ENCODE results near the gene SLC16A1.
"Not testable (repeated sequence)": the region's sequence is repeated elsewhere in the genome, so short reads cannot be mapped to it uniquely, and the experiment has no call there.

Gene SLC16A1

GRCh38 chr1:112955773-112956543, at the start of gene SLC16A1:
TSS of gene SLC16A1 (minus strand) at chr1:112956196. CDS start at chr1:112929308, 26,888 bp downstream.
- peak; percentile 91 for DNase-seq (ENCODE audit: low spot score)

GRCh38 chr1:113003751-113004690, 48.0 kb upstream of the SLC16A1 start:
- no peak for DNase-seq (ENCODE audit: low spot score)

- no peak for DNase-seq (ENCODE audit: low spot score)
These were observed 46.3 kb upstream of the SLC16A1 start for GRCh38 chr1:113002297-113002696.

- no peak for DNase-seq (ENCODE audit: low spot score)
These were observed 42.7 kb upstream of the SLC16A1 start for GRCh38 chr1:112998592-112999235.

GRCh38 chr1:112997781-112998180, 41.8 kb upstream of the SLC16A1 start:
- no peak for DNase-seq (ENCODE audit: low spot score)

GRCh38 chr1:112995890-112996289, 39.9 kb upstream of the SLC16A1 start:
- no peak for DNase-seq (ENCODE audit: low spot score)

- not testable (repeated sequence) for DNase-seq (ENCODE audit: low spot score)
These were observed 39.0 kb upstream of the SLC16A1 start for GRCh38 chr1:112995021-112995420.

GRCh38 chr1:112992780-112993179, 36.8 kb upstream of the SLC16A1 start:
- DNase-seq (ENCODE audit: low spot score), result no peak

GRCh38 chr1:112991402-112992120, 35.6 kb upstream of the SLC16A1 start:
- DNase-seq (ENCODE audit: low spot score), result no peak

GRCh38 chr1:112990271-112990670, 34.3 kb upstream of the SLC16A1 start:
- no peak for DNase-seq (ENCODE audit: low spot score)

GRCh38 chr1:112988367-112988766, 32.4 kb upstream of the SLC16A1 start:
- no peak for DNase-seq (ENCODE audit: low spot score)

- no peak for DNase-seq (ENCODE audit: low spot score)
These were observed 29.1 kb upstream of the SLC16A1 start for GRCh38 chr1:112985123-112985522.

- DNase-seq (ENCODE audit: low spot score), result no peak
These were observed 27.6 kb upstream of the SLC16A1 start for GRCh38 chr1:112983537-112984131.

GRCh38 chr1:112982853-112983536, 27.0 kb upstream of the SLC16A1 start:
- no peak for DNase-seq (ENCODE audit: low spot score)

- DNase-seq (ENCODE audit: low spot score), result no peak
These were observed 26.3 kb upstream of the SLC16A1 start for GRCh38 chr1:112982328-112982727.

- DNase-seq (ENCODE audit: low spot score), result not testable (repeated sequence)
These were observed 25.8 kb upstream of the SLC16A1 start for GRCh38 chr1:112981834-112982233.

- DNase-seq (ENCODE audit: low spot score), result no peak
These were observed 25.4 kb upstream of the SLC16A1 start for GRCh38 chr1:112981426-112981825.

- DNase-seq (ENCODE audit: low spot score), result no peak
These were observed 19.3 kb upstream of the SLC16A1 start for GRCh38 chr1:112975336-112975735.

- no peak for DNase-seq (ENCODE audit: low spot score)
These were observed 18.6 kb upstream of the SLC16A1 start for GRCh38 chr1:112974646-112975045.

- no peak for DNase-seq (ENCODE audit: low spot score)
These were observed 17.8 kb upstream of the SLC16A1 start for GRCh38 chr1:112973788-112974187.

- no peak for DNase-seq (ENCODE audit: low spot score)
These were observed 15.0 kb upstream of the SLC16A1 start for GRCh38 chr1:112971006-112971405.

Measured in SW480 (cell line).